Stomach (tissue), 4 donors: Measurements from ENCODE around the gene PEX10.

Experiments used
- POLR2A ChIP-seq, 4 donors: fragments of 450-650 bp; IDR thresholded peaks; one replicate each; pipeline ENCODE4 v1.6.1; 2016; ENCODE audit warnings: antibody characterized with exemption in 4 of 4, control low read depth in 2 of 4, mild to moderate bottlenecking in 1 of 4, moderate library complexity in 1 of 4
- POLR2AphosphoS5 ChIP-seq, 3 donors: sonication (generic); formaldehyde crosslinking; IDR thresholded peaks; one replicate each; pipeline ENCODE4 v1.6.1; 2016; ENCODE audit warnings: antibody characterized with exemption in 3 of 3
- TF ChIP-seq, protein P1 (sequence below), 7 experiments: fragments of 450-650 bp in 4 of 7; fragments of 200-600 bp in 3 of 7; sonication (generic) in 3 of 7; IDR thresholded peaks; one replicate each; pipeline ENCODE4 v1.5.1; 2016 to 2019; ENCODE audit warnings: antibody characterized with exemption in 7 of 7, control low read depth in 2 of 7, mild to moderate bottlenecking in 1 of 7

DNA sequence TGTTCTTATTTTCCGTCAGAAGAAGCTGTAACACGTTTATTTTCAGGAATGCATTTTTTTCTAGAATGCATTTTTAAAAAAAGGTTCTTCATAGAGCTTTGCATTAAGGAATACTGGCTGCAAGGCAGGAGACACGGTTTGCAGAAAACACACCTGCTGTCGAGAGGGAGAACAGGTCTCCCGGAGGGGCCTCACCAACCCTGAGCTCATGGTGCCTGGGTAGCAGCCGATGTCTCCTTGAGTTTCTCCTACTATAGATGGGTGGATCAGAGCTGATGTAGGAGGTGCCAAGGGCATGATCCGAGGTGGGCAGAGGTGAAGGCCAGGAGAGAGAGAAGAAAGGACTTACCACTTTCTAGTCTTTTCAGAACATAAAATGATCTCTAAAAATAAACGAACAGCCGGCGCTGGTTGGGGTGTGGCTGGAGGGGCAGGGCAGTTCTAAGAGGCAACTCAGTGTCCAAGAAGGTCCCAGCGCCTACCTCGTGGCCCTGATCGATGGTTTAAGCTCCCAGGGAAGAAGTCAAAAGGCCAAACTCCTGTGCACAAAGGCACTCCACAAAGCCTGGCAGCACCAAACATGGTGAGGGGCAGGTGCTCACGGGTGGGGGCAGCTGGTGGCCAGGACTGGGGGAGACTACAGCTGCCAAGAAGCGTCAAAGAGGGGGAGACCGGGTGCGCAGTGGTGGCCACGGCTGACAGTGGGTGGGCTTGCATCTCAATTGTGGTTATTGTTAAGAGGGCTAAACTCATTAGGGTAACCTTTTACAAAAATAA, 33.2 kb downstream of the PEX10 start:
- TF ChIP-seq, protein P1, sequence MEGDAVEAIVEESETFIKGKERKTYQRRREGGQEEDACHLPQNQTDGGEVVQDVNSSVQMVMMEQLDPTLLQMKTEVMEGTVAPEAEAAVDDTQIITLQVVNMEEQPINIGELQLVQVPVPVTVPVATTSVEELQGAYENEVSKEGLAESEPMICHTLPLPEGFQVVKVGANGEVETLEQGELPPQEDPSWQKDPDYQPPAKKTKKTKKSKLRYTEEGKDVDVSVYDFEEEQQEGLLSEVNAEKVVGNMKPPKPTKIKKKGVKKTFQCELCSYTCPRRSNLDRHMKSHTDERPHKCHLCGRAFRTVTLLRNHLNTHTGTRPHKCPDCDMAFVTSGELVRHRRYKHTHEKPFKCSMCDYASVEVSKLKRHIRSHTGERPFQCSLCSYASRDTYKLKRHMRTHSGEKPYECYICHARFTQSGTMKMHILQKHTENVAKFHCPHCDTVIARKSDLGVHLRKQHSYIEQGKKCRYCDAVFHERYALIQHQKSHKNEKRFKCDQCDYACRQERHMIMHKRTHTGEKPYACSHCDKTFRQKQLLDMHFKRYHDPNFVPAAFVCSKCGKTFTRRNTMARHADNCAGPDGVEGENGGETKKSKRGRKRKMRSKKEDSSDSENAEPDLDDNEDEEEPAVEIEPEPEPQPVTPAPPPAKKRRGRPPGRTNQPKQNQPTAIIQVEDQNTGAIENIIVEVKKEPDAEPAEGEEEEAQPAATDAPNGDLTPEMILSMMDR (IDR thresholded peaks at IDR 0.05): no peak
- TF ChIP-seq POLR2A (IDR thresholded peaks at IDR 0.05): no peak
- TF ChIP-seq POLR2AphosphoS5 (IDR thresholded peaks at IDR 0.05): no peak
